Activated CD4-positive, alpha-beta memory T cell treated with anti-CD3 and anti-CD28 coated beads, Interleukin-2, amount 10 ng/mL, durations not matched to agents 7 days and 5 days (primary cell): ENCODE data around the gene PLXNA2. TPM values are rescaled to one million over a fixed set of nuclear protein-coding genes. Genes with fewer than 3 reads are reported as not detected.

Experiments
- CTCF ChIA-PET: fragments of 350-600 bp; sonication (Branson Sonifier 250); formaldehyde crosslinking; loops from one replicate; lab custom pipeline; 2021; ENCODE audit warnings: antibody characterized with exemption, inconsistent platforms; lab: Charles Lee
- POLR2A ChIA-PET: fragments of 350-600 bp; sonication (Branson Sonifier 250); formaldehyde crosslinking; loops from one replicate; lab custom pipeline; 2021; ENCODE audit warnings: antibody characterized with exemption; lab: Charles Lee
- DNase-seq: peaks from one replicate; pipeline ENCODE4 v3.0.0-alpha.2; 2020
- H3K27ac Mint-ChIP-seq: one replicate; pipeline ENCODE4 v1.8.0; 2021; ENCODE audit warnings: mild to moderate bottlenecking, mixed read lengths
- H3K27me3 Mint-ChIP-seq: one replicate; pipeline ENCODE4 v1.8.0; 2021; ENCODE audit warnings: mixed read lengths
- H3K36me3 Mint-ChIP-seq: one replicate; pipeline ENCODE4 v1.8.0; 2021; ENCODE audit warnings: low read depth, mixed read lengths
- H3K4me1 Mint-ChIP-seq: one replicate; pipeline ENCODE4 v1.8.0; 2021; ENCODE audit warnings: mixed read lengths
- H3K4me3 Mint-ChIP-seq: one replicate; pipeline ENCODE4 v1.8.0; 2021; ENCODE audit warnings: mild to moderate bottlenecking, mixed read lengths
- H3K9me3 Mint-ChIP-seq: one replicate; pipeline ENCODE4 v1.8.0; 2021; ENCODE audit warnings: mixed read lengths
- total RNA-seq, 2 experiments: library from RNA; stranded (reverse); gene quantifications; one replicate each; pipeline ENCODE4 v1.2.3, GENCODE V29; 2021

Gene PLXNA2
- total RNA-seq, 2 experiments from 2014 or later: 0.43 to 0.65 TPM

GRCh38 chr1:208061632-208062031, 182.6 kb downstream of the PLXNA2 start:
- H3K4me1 Mint-ChIP-seq: no peaks in the 10 kb centered on the region
- no peaks in the 10 kb centered on the region for H3K36me3 Mint-ChIP-seq
- H3K4me3 Mint-ChIP-seq: no peak overlapping the region
- no peak overlapping the region for H3K27ac Mint-ChIP-seq
- H3K27me3 Mint-ChIP-seq: peaks cover 2% of the 10 kb centered on the region
- DNase-seq: no peak
- no peaks in the 10 kb centered on the region for H3K9me3 Mint-ChIP-seq
- POLR2A ChIA-PET: no interaction called here
- CTCF ChIA-PET: interaction anchor here (1.7 kb wide), 1 partner anchor 33 kb away, joined by 4 read pairs; no protein-coding TSS in a partner anchor

GRCh38 chr1:208061118-208061517, 183.1 kb downstream of the PLXNA2 start:
- DNase-seq: no peak
- H3K9me3 Mint-ChIP-seq: no peaks in the 10 kb centered on the region
- no peak overlapping the region for H3K4me3 Mint-ChIP-seq
- no peaks in the 10 kb centered on the region for H3K4me1 Mint-ChIP-seq
- ChIA-PET CTCF (interaction anchor here (1.7 kb wide), 1 partner anchor 33 kb away, joined by 4 read pairs; no protein-coding TSS in a partner anchor), POLR2A (no interaction called here)
- no peaks in the 10 kb centered on the region for H3K36me3 Mint-ChIP-seq
- H3K27ac Mint-ChIP-seq: no peak overlapping the region
- peaks cover 3% of the 10 kb centered on the region for H3K27me3 Mint-ChIP-seq

GRCh38 chr1:208060215-208060869, 183.8 kb downstream of the PLXNA2 start:
- no peaks in the 10 kb centered on the region for H3K36me3 Mint-ChIP-seq
- H3K4me3 Mint-ChIP-seq: no peak overlapping the region
- no peak for DNase-seq

GRCh38 chr1:208059409-208060001, 184.7 kb downstream of the PLXNA2 start:
- peaks cover 15% of the 10 kb centered on the region for H3K27me3 Mint-ChIP-seq
- H3K4me3 Mint-ChIP-seq: no peak overlapping the region
- ChIA-PET POLR2A (no interaction called here), CTCF (interaction anchor here (0.9 kb wide), 1 partner anchor 37 kb away, joined by 3 read pairs; no protein-coding TSS in a partner anchor)
- no peak for DNase-seq
- no peak overlapping the region for H3K27ac Mint-ChIP-seq
- no peaks in the 10 kb centered on the region for H3K4me1 Mint-ChIP-seq
- no peaks in the 10 kb centered on the region for H3K9me3 Mint-ChIP-seq
- H3K36me3 Mint-ChIP-seq: no peaks in the 10 kb centered on the region

More at GRCh38 chr1:208060215-208060869, 183.8 kb downstream of the PLXNA2 start:
- H3K27me3 Mint-ChIP-seq: peaks cover 8% of the 10 kb centered on the region
- no peaks in the 10 kb centered on the region for H3K9me3 Mint-ChIP-seq
- no peaks in the 10 kb centered on the region for H3K4me1 Mint-ChIP-seq
- H3K27ac Mint-ChIP-seq: no peak overlapping the region
- ChIA-PET POLR2A (no interaction called here), CTCF (interaction anchor here (0.9 to 1.7 kb wide), 2 partner anchors 34 to 38 kb away, joined by 3 to 4 read pairs; no protein-coding TSS in a partner anchor)

- DNase-seq: no peak
- Mint-ChIP-seq H3K9me3 (no peaks in the 10 kb centered on the region), H3K27me3 (peaks cover 16% of the 10 kb centered on the region), H3K36me3 (no peaks in the 10 kb centered on the region), H3K27ac (no peak overlapping the region), H3K4me1 (no peaks in the 10 kb centered on the region), H3K4me3 (no peak overlapping the region)
- ChIA-PET POLR2A (no interaction called here), CTCF (no interaction called here)
These were observed 185.4 kb downstream of the PLXNA2 start for GRCh38 chr1:208058756-208059155.

- ChIA-PET CTCF (no interaction called here), POLR2A (no interaction called here)
- Mint-ChIP-seq H3K27me3 (peaks cover 16% of the 10 kb centered on the region), H3K9me3 (no peaks in the 10 kb centered on the region), H3K27ac (no peak overlapping the region), H3K4me3 (no peak overlapping the region), H3K4me1 (no peaks in the 10 kb centered on the region), H3K36me3 (no peaks in the 10 kb centered on the region)
- no peak for DNase-seq
These were observed 185.9 kb downstream of the PLXNA2 start for GRCh38 chr1:208058267-208058666.

GRCh38 chr1:208057056-208057455, 187.1 kb downstream of the PLXNA2 start:
- ChIA-PET CTCF (no interaction called here), POLR2A (no interaction called here)
- H3K27me3 Mint-ChIP-seq: peaks cover 18% of the 10 kb centered on the region
- no peaks in the 10 kb centered on the region for H3K9me3 Mint-ChIP-seq
- no peak overlapping the region for H3K27ac Mint-ChIP-seq
- H3K36me3 Mint-ChIP-seq: no peaks in the 10 kb centered on the region
- no peaks in the 10 kb centered on the region for H3K4me1 Mint-ChIP-seq
- H3K4me3 Mint-ChIP-seq: no peak overlapping the region
- DNase-seq: no peak

GRCh38 chr1:208055535-208055934, 188.6 kb downstream of the PLXNA2 start:
- peaks cover 18% of the 10 kb centered on the region for H3K27me3 Mint-ChIP-seq
- no peaks in the 10 kb centered on the region for H3K9me3 Mint-ChIP-seq
- H3K27ac Mint-ChIP-seq: no peak overlapping the region
- POLR2A ChIA-PET: no interaction called here
- H3K36me3 Mint-ChIP-seq: no peaks in the 10 kb centered on the region
- H3K4me3 Mint-ChIP-seq: no peak overlapping the region
- no peaks in the 10 kb centered on the region for H3K4me1 Mint-ChIP-seq
- DNase-seq: no peak
- CTCF ChIA-PET: no interaction called here

- no peak overlapping the region for H3K27ac Mint-ChIP-seq
- no peak overlapping the region for H3K4me3 Mint-ChIP-seq
- ChIA-PET CTCF (interaction anchor here (0.6 kb wide), 1 partner anchor 1506 kb away, joined by 3 read pairs; no protein-coding TSS in a partner anchor), POLR2A (no interaction called here)
- DNase-seq: no peak
- H3K36me3 Mint-ChIP-seq: no peaks in the 10 kb centered on the region
- no peaks in the 10 kb centered on the region for H3K4me1 Mint-ChIP-seq
- H3K27me3 Mint-ChIP-seq: peaks cover 18% of the 10 kb centered on the region
- no peaks in the 10 kb centered on the region for H3K9me3 Mint-ChIP-seq
These were observed 189.2 kb downstream of the PLXNA2 start for GRCh38 chr1:208054911-208055379.

- Mint-ChIP-seq H3K9me3 (no peaks in the 10 kb centered on the region), H3K36me3 (no peaks in the 10 kb centered on the region), H3K4me1 (no peaks in the 10 kb centered on the region), H3K27ac (no peak overlapping the region), H3K27me3 (peaks cover 18% of the 10 kb centered on the region), H3K4me3 (no peak overlapping the region)
- ChIA-PET CTCF (interaction anchor here (0.6 kb wide), 1 partner anchor 1507 kb away, joined by 3 read pairs; no protein-coding TSS in a partner anchor), POLR2A (no interaction called here)
- no peak for DNase-seq
These were observed 189.7 kb downstream of the PLXNA2 start for GRCh38 chr1:208054485-208054884.

GRCh38 chr1:208053661-208054060, 190.5 kb downstream of the PLXNA2 start:
- H3K27ac Mint-ChIP-seq: no peak overlapping the region
- no peak overlapping the region for H3K4me3 Mint-ChIP-seq
- POLR2A ChIA-PET: no interaction called here
- DNase-seq: no peak
- peaks cover 15% of the 10 kb centered on the region for H3K27me3 Mint-ChIP-seq
- no peaks in the 10 kb centered on the region for H3K9me3 Mint-ChIP-seq
- H3K36me3 Mint-ChIP-seq: no peaks in the 10 kb centered on the region
- H3K4me1 Mint-ChIP-seq: peaks cover 4% of the 10 kb centered on the region
- CTCF ChIA-PET: no interaction called here

GRCh38 chr1:208052926-208053407, 191.2 kb downstream of the PLXNA2 start:
- ChIA-PET POLR2A (no interaction called here), CTCF (no interaction called here)
- peaks cover 4% of the 10 kb centered on the region for H3K4me1 Mint-ChIP-seq
- peaks cover 15% of the 10 kb centered on the region for H3K27me3 Mint-ChIP-seq
- H3K4me3 Mint-ChIP-seq: no peak overlapping the region
- no peak overlapping the region for H3K27ac Mint-ChIP-seq
- no peaks in the 10 kb centered on the region for H3K36me3 Mint-ChIP-seq
- H3K9me3 Mint-ChIP-seq: no peaks in the 10 kb centered on the region
- no peak for DNase-seq

- H3K27me3 Mint-ChIP-seq: peaks cover 15% of the 10 kb centered on the region
- H3K4me1 Mint-ChIP-seq: peaks cover 4% of the 10 kb centered on the region
- no peaks in the 10 kb centered on the region for H3K36me3 Mint-ChIP-seq
- DNase-seq: no peak
- ChIA-PET POLR2A (no interaction called here), CTCF (no interaction called here)
- no peaks in the 10 kb centered on the region for H3K9me3 Mint-ChIP-seq
- H3K4me3 Mint-ChIP-seq: no peak overlapping the region
- no peak overlapping the region for H3K27ac Mint-ChIP-seq
These were observed 192.0 kb downstream of the PLXNA2 start for GRCh38 chr1:208052135-208052534.
